ENCODE results near the gene LAT. TPM values are rescaled to one million over a fixed set of nuclear protein-coding genes. Genes with fewer than 3 reads are reported as not detected.

The LAT gene
- total RNA-seq, 1 experiment from 2014 or later, result 4.3 TPM

GRCh38 chr16:29011112-29011511 lies 26.3 kb downstream of the LAT start:
- no peak overlapping the region for H3K18ac ChIP-seq (ENCODE audit: insufficient read length, low read depth, low read length)
- H2BK15ac ChIP-seq (ENCODE audit: low read depth, low read length), result no peak overlapping the region
- H3K4ac ChIP-seq (ENCODE audit: low read depth, low read length), result no peak overlapping the region
- peak; percentile 57 for TF ChIP-seq CTCF (conservative IDR thresholded peaks at IDR 0.05)
- H2AFZ ChIP-seq (ENCODE audit: low read length), result no peak overlapping the region
- DNase-seq, result peak; percentile 63
- Mint-ChIP-seq H3K4me1 (peaks cover 1 to 3% of the 10 kb centered on the region in 2 experiments; a peak in 1 of 4 replicates), H3K4me3 (no peak overlapping the region), H3K9me3 (peaks cover 0 to 2% of the 10 kb centered on the region in 2 experiments; a peak in 1 of 5 replicates), H3K36me3 (ENCODE audit: insufficient read depth in 1 of 3, low read depth in 3 of 3) (no peaks in the 10 kb centered on the region), H3K27me3 (ENCODE audit: low read depth) (no peaks in the 10 kb centered on the region), H3K27ac (no peak overlapping the region)
- no CpG with 5 or more reads among the region's 8 CpGs for WGBS (ENCODE audit: extremely low coverage, insufficient read length, low lambda C conversion rate)
- H3T11ph ChIP-seq (ENCODE audit: low read length), result no peak overlapping the region
- H3K23ac ChIP-seq (ENCODE audit: insufficient read length, low read depth, low read length), result no peak overlapping the region
- H4K8ac ChIP-seq (replicated peaks; ENCODE audit: insufficient read length, low read depth, low read length), result no peak overlapping the region
- no peaks in the 10 kb centered on the region for H3K9me3 ChIP-seq (ENCODE audit: control insufficient read depth, low read depth, low read length)
- H2BK5ac ChIP-seq (ENCODE audit: insufficient read length, low read length), result no peak overlapping the region
- H3K23me2 ChIP-seq (ENCODE audit: insufficient read length, low read depth, low read length, poor library complexity, severe bottlenecking), result no peaks in the 10 kb centered on the region
- H2BK20ac ChIP-seq (ENCODE audit: low read depth, low read length, poor library complexity, severe bottlenecking), result no peak overlapping the region
- H2BK12ac ChIP-seq (ENCODE audit: insufficient read length, low read depth, low read length), result no peak overlapping the region
- H3K14ac ChIP-seq (ENCODE audit: insufficient read depth, low read length), result no peak overlapping the region
- no peak overlapping the region for H4K91ac ChIP-seq (ENCODE audit: insufficient read length, low read depth, low read length)
- H3K56ac ChIP-seq (ENCODE audit: insufficient read length, low read depth, low read length), result no peak overlapping the region
- H4K5ac ChIP-seq (ENCODE audit: insufficient read length, low read depth, low read length), result no peak overlapping the region
- no peaks in the 10 kb centered on the region for H3K79me2 ChIP-seq (ENCODE audit: insufficient read depth, low read length)
- no peaks in the 10 kb centered on the region for H3K79me1 ChIP-seq (ENCODE audit: insufficient read depth, low read depth, low read length, poor library complexity, severe bottlenecking)
- no peaks in the 10 kb centered on the region for H4K20me1 ChIP-seq (ENCODE audit: control insufficient read depth, insufficient read depth, insufficient read length)
- H2BK120ac ChIP-seq (ENCODE audit: low read depth, low read length, poor library complexity, severe bottlenecking), result no peak overlapping the region
- H2AK5ac ChIP-seq (ENCODE audit: insufficient read length, low read length), result no peak overlapping the region
- no peaks in the 10 kb centered on the region for H3K4me1 ChIP-seq (ENCODE audit: insufficient read depth, low read length)
- no peaks in the 10 kb centered on the region for H3K27me3 ChIP-seq (ENCODE audit: insufficient read depth, low read length)
- no peak overlapping the region for H3K4me2 ChIP-seq (ENCODE audit: insufficient read depth, insufficient read length, low read length)
- no peak overlapping the region for H3K9ac ChIP-seq (ENCODE audit: extremely low read depth, insufficient read length, low read length)
- H3K27ac ChIP-seq (ENCODE audit: insufficient read length, low read depth, low read length), result no peak overlapping the region
